ENCODE measurements around the gene VRK1.
"Not testable (repeated sequence)": the region's sequence is repeated elsewhere in the genome, so short reads cannot be mapped to it uniquely, and the experiment has no call there.

The VRK1 gene

GRCh38 chr14:96796851-96797581 lies at the start of gene VRK1:
Gene VRK1, plus strand, starts transcription at chr14:96797382. Its CDS starts 36,090 bp downstream, at chr14:96833472.
- peak; percentile 98 for DNase-seq

- no peak for DNase-seq
Observed at GRCh38 chr14:96747608-96748007, 49.6 kb upstream of the VRK1 start.

- DNase-seq = peak; percentile 65
Observed at GRCh38 chr14:96748362-96748761, 48.8 kb upstream of the VRK1 start.

- no peak for DNase-seq
Observed at GRCh38 chr14:96751505-96751904, 45.7 kb upstream of the VRK1 start.

GRCh38 chr14:96752125-96752524 lies 45.1 kb upstream of the VRK1 start:
- DNase-seq = no peak

GRCh38 chr14:96752594-96752993 lies 44.6 kb upstream of the VRK1 start:
- no peak for DNase-seq

GRCh38 chr14:96754162-96754844 lies 42.9 kb upstream of the VRK1 start:
- DNase-seq = no peak

GRCh38 chr14:96754845-96755184 lies 42.4 kb upstream of the VRK1 start:
- no peak for DNase-seq

GRCh38 chr14:96756745-96757144 lies 40.4 kb upstream of the VRK1 start:
- DNase-seq = no peak

- DNase-seq = no peak
Observed at GRCh38 chr14:96757456-96757855, 39.7 kb upstream of the VRK1 start.

- DNase-seq = no peak
Observed at GRCh38 chr14:96761066-96761465, 36.1 kb upstream of the VRK1 start.

- DNase-seq = no peak
Observed at GRCh38 chr14:96762650-96763049, 34.5 kb upstream of the VRK1 start.

GRCh38 chr14:96764012-96764411 lies 33.2 kb upstream of the VRK1 start:
- DNase-seq = no peak

GRCh38 chr14:96765205-96765604 lies 32.0 kb upstream of the VRK1 start:
- not testable (repeated sequence) for DNase-seq

GRCh38 chr14:96772929-96773328 lies 24.3 kb upstream of the VRK1 start:
- DNase-seq = no peak

- DNase-seq = no peak
Observed at GRCh38 chr14:96776791-96777190, 20.4 kb upstream of the VRK1 start.

- DNase-seq = no peak
Observed at GRCh38 chr14:96780500-96780899, 16.7 kb upstream of the VRK1 start.

GRCh38 chr14:96781371-96781770 lies 15.8 kb upstream of the VRK1 start:
- no peak for DNase-seq

- DNase-seq = no peak
Observed at GRCh38 chr14:96782436-96782835, 14.7 kb upstream of the VRK1 start.

- DNase-seq = no peak
Observed at GRCh38 chr14:96783043-96783914, 13.9 kb upstream of the VRK1 start.

GRCh38 chr14:96783915-96784224 lies 13.3 kb upstream of the VRK1 start:
- DNase-seq = no peak

- no peak for DNase-seq
Observed at GRCh38 chr14:96790186-96790585, 7.0 kb upstream of the VRK1 start.

GRCh38 chr14:96790706-96791105 lies 6.5 kb upstream of the VRK1 start:
- DNase-seq = no peak

GRCh38 chr14:96792003-96792402 lies 5.2 kb upstream of the VRK1 start:
- no peak for DNase-seq
